ENCODE results near the gene LYRM9.

Gene LYRM9

DNA sequence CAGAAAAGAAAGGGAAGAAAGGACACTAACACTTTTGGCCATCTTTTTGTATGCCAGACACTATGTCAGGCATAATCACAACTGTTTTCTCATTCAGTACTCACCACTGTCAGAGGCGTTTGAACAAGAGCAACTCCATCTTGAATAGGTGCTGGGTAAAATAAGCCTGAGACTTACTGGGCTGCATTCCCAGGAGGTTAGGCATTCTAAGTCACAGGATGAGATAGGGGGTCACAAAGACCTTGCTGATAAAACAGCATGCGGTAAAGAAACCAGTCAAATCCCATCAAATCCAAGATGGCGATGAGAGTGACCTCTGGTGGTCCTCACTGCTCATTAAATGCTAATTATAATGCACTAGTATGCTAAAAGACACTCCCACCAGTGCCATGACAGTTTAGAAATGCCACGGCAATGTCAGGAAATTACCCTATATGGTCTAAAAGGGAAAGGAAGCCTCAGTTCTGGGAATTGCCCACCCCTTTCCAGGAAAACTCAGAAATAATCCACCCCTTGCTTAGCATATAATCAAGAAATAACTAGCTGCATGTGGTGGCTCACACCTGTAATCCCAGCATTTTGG is 14.9 kb upstream of the LYRM9 start:
- no peak for TF ChIP-seq CTCF (IDR thresholded peaks at IDR 0.05; ENCODE audit: low read depth, low read length)
- H3K4me3 ChIP-seq (replicated peaks in 1 of 2; ENCODE audit: low read depth in 2 of 2, low read length in 2 of 2): no peak overlapping the region
- no peak for DNase-seq (ENCODE audit: low read depth in 2 of 2)

GRCh38 chr17:27906623-27907022 is 13.5 kb upstream of the LYRM9 start:
- no peak overlapping the region for H3K4me3 ChIP-seq (replicated peaks in 1 of 2; ENCODE audit: low read depth in 2 of 2, low read length in 2 of 2)
- no peak for DNase-seq (ENCODE audit: low read depth in 2 of 2)
- TF ChIP-seq CTCF (IDR thresholded peaks at IDR 0.05; ENCODE audit: low read depth, low read length): no peak

- no peak for TF ChIP-seq CTCF (IDR thresholded peaks at IDR 0.05; ENCODE audit: low read depth, low read length)
- no peak for DNase-seq (ENCODE audit: low read depth in 2 of 2)
- no peak overlapping the region for H3K4me3 ChIP-seq (replicated peaks in 1 of 2; ENCODE audit: low read depth in 2 of 2, low read length in 2 of 2)
These were observed 13.0 kb upstream of the LYRM9 start for GRCh38 chr17:27906226-27906580.

GRCh38 chr17:27905447-27906225 is 12.5 kb upstream of the LYRM9 start:
- no peak overlapping the region for H3K4me3 ChIP-seq (replicated peaks in 1 of 2; ENCODE audit: low read depth in 2 of 2, low read length in 2 of 2)
- DNase-seq (ENCODE audit: low read depth in 2 of 2): no peak
- no peak for TF ChIP-seq CTCF (IDR thresholded peaks at IDR 0.05; ENCODE audit: low read depth, low read length)

DNA sequence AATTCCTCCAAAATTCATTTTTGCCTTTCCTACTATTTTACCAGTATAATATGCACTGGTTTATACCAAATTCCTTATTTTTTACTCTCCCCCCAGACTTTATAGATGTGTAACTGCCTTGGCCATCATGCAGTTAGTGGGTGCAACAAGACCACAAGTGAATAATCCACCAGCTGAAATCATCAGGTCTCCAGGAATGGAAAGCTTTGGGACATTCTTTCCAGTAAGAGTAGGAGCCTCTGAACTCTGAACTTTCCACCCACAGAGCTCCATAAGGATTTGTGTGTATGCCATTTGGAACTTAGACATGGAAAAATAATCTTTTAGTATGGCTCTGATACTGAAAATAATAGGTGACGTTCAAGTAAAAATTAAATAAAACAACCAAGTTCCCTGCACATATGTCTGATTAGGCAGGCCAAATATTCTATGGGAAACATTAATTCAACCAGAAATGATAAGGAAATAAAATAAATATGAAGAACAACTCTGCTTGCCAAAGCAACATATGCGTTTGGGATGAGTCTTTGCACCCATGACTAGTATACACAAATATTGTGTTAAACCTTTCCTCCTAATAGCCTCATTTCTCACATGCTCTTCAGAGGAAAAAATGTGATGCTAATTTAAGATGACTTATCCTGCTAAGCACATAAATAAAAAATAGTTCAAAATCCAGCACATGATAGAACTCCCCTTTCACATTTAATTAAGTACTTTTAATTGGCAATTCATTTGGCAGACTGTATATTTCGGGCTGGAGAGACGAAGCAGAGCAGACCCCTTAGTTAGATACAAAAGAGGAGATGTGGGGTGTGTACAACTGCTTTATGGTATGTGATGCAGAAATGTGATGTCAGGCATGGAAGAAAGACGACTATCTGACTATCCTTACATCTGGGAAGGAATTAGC is 11.6 kb upstream of the LYRM9 start:
- DNase-seq (ENCODE audit: low read depth in 2 of 2): no peak
- no peak for TF ChIP-seq CTCF (IDR thresholded peaks at IDR 0.05; ENCODE audit: low read depth, low read length)
- no peak overlapping the region for H3K4me3 ChIP-seq (replicated peaks in 1 of 2; ENCODE audit: low read depth in 2 of 2, low read length in 2 of 2)

GRCh38 chr17:27904114-27904513 is 10.9 kb upstream of the LYRM9 start:
- TF ChIP-seq CTCF (IDR thresholded peaks at IDR 0.05; ENCODE audit: low read depth, low read length): no peak
- no peak for DNase-seq (ENCODE audit: low read depth in 2 of 2)
- no peak overlapping the region for H3K4me3 ChIP-seq (replicated peaks in 1 of 2; ENCODE audit: low read depth in 2 of 2, low read length in 2 of 2)

Data from cardiac fibroblast (primary cell).